SH-SY5Y (cell line): Measurements from ENCODE around the gene GPR176.

Source experiments
- GATA2 ChIP-seq: IDR thresholded peaks from 2 replicates; pipeline ENCODE4 v1.6.1; 2011; ENCODE audit warnings: mild to moderate bottlenecking, low read depth, low read length
- GATA3 ChIP-seq: IDR thresholded peaks from 2 replicates; pipeline ENCODE4 v1.6.1; 2011; ENCODE audit warnings: low read depth, mild to moderate bottlenecking, low read length, moderate library complexity

DNA sequence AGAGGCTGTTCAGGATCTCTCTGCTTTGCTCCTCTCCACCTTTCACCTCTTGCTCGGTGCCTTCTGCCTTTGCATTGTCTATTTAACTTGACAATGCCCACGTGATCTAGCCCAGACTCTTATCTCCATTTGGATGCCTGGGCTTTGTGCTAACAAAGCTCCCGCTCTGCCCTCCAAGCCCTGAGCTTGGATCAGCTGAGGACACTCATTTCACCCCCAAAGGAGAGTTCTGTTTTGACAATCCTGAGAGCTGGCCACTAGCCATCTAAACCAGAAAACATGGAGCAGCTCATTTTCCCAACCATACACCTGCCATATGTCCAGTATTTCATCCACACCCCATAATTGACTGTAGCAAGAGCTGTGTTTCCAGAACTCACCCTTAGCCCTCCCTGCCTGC is 12.8 kb downstream of the GPR176 start:
- TF ChIP-seq GATA2: no peak
- TF ChIP-seq GATA3: no peak
